GM12873 (cell line): ENCODE measurements around the gene SLC46A2.

Experiments
- TF ChIP-seq, protein P1 (sequence below): IDR thresholded peaks from 2 replicates; pipeline ENCODE4 v1.5.1; 2012; ENCODE audit warnings: low read depth, mild to moderate bottlenecking, moderate library complexity, low read length, control low read depth; ENCODE audit not compliant: insufficient read depth; ENCODE audit errors: missing control alignments

Gene SLC46A2

DNA sequence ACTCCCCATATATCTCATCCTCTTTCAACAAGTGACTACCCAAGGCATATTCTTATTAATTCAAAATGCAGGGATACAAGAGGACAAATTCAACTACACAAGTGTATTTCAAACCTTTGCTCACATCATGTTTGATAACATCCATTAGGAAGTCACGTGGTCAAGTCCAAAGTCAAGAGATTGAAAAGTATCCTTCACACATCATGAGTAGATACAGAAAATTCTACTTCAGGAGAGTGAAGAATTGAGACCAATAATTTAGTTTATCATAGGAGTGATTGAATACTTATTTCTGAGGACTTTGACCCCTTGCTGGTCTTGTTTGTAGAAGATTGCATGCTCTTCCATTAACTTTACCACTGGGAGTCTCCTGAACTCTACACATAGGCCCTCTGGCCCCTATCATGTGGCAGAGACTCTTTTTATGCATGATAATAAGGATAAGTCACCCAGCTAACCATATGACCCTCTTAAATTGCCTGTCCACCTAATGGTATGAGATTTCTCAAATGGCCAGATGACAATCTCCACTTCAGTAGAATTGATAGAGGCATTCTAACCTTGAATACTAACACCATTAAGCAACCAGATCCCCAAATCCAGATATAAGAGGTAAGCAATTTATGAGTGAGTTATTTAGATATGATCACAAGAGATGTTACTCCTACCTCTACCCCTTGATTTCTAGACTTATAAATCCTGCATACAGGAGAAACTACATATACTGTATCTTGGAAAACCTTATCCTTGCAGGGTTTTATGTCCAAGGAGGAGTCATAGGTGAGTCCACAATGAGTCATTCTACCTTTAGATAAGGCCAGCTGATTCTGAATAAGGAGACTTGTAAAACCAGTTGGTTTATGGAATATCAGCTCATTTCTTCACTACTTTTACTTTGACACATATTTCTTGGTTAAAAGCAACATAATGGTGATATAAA is 26.6 kb upstream of the SLC46A2 start:
- TF ChIP-seq, protein P1, sequence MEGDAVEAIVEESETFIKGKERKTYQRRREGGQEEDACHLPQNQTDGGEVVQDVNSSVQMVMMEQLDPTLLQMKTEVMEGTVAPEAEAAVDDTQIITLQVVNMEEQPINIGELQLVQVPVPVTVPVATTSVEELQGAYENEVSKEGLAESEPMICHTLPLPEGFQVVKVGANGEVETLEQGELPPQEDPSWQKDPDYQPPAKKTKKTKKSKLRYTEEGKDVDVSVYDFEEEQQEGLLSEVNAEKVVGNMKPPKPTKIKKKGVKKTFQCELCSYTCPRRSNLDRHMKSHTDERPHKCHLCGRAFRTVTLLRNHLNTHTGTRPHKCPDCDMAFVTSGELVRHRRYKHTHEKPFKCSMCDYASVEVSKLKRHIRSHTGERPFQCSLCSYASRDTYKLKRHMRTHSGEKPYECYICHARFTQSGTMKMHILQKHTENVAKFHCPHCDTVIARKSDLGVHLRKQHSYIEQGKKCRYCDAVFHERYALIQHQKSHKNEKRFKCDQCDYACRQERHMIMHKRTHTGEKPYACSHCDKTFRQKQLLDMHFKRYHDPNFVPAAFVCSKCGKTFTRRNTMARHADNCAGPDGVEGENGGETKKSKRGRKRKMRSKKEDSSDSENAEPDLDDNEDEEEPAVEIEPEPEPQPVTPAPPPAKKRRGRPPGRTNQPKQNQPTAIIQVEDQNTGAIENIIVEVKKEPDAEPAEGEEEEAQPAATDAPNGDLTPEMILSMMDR: no peak

DNA sequence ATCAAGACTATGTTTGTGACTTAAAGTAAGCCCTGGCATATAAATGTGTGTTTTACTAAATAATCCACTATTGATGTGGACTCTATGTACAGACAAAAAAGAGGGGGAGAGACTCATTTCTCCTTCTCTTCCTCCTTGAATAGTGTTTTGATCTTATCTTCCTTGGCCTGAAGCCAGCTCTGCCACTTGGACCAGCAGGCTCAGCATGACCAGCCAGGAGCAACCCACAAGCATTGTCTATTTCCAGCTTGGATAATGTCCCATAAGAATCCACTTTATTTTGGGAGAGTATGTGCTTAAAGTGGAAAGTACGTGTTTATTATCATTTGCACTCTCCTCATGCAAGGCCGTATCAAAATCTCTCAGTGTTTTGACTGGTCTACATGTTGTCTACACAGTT is 23.8 kb upstream of the SLC46A2 start:
- TF ChIP-seq, protein P1: no peak

DNA sequence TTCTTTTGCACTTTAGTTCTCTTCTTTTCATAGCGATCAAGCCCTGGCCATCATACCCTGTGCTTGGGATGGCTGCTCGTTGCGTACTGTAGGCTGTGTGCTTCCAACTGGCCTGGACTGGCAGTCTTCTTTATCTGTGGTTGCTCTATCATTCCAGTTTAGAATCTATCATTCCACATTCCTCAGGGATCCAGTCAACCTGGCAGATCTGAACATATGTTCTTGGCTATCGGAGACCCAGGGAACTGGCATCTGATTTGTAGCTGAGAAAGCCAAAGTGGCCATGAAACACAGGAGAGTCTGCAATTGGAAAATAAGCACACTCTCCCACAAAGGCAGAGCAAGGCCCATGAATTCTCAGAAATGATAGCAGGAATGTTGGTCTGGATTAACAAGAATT is 22.6 kb upstream of the SLC46A2 start:
- TF ChIP-seq, protein P1: no peak

DNA sequence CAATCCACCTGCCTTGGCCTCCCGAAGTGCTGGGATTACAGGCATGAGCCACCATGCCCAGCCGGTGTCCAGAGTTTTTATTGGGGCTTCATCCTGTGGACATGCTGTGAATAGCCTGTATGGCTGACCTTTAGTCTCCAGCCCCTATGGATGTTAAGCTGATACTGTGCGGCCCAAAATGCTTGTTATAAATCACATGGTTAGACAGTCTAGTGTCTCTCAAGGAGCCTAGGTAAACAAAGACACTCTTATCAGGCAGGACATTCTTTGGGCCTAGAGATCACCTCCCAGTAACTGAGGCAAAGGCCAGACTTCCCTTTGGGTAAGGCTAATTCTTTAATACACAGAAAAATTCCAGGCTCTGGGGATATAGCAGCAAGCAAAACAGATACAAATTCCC is 22.0 kb upstream of the SLC46A2 start:
- TF ChIP-seq, protein P1: no peak

DNA sequence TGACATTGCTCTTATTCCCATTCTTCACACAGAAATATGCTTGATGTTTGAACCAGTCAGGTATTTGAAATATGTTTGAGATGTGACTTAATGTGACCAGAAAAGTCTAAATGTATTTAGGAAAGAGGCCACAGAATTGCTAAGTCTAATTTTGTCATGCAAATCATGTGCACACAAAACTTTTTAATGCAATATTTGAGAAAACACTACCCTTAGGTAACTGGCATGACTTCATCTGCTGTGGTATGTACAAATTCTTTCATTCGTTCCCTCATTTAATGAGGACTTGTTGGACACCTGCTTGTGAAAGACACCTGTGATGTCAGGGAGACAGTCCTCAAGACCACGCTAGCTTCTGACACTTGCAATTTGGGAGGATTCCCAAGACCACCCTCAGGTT is 21.1 kb upstream of the SLC46A2 start:
- TF ChIP-seq, protein P1: no peak

DNA sequence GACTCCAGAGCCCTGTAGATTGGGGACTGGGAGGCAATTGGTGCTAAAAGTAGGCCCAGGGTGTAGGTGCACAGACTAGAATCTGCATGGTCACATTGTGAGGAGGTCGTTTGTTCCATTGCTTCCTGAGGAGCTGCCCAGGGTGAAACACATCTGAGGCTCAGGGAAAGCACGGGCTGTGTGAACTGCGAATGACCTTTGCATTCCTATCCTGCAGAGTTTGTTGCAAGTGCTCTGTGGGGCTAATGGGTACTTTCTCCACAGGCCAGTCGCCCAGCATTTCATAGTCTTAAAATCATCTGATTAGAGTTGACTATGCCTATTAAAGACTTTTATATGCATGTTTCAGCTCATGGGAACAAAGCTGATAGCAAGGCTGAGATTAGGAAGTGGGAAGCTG is 14.4 kb upstream of the SLC46A2 start:
- TF ChIP-seq, protein P1: no peak

DNA sequence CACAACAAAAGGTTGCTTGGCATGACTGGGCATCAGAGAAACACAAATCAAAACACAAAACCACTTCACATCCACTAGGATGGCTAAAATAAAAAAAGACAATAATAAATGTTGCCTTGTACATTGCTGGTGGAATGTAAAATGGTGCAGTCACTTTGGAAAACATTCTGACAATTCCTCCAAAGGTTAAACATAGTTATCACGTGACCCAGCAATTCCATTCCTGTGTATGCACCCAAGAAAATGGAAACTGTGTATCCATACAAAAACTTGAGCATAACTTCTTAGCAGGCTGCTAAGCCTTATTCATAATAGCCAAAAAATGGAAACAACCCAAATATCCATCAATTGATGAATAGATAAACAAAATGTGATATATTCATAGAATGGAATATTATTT is 10.2 kb upstream of the SLC46A2 start:
- TF ChIP-seq, protein P1: no peak
